Measurements from ENCODE around the gene SLC13A4. TPM values are rescaled to one million over a fixed set of nuclear protein-coding genes. Genes with fewer than 3 reads are reported as not detected.
"Not testable (repeated sequence)": the region's sequence is repeated elsewhere in the genome, so short reads cannot be mapped to it uniquely, and the experiment has no call there.

SLC13A4 gene
- total RNA-seq, 1 experiment from 2014 or later: not detected

DNA sequence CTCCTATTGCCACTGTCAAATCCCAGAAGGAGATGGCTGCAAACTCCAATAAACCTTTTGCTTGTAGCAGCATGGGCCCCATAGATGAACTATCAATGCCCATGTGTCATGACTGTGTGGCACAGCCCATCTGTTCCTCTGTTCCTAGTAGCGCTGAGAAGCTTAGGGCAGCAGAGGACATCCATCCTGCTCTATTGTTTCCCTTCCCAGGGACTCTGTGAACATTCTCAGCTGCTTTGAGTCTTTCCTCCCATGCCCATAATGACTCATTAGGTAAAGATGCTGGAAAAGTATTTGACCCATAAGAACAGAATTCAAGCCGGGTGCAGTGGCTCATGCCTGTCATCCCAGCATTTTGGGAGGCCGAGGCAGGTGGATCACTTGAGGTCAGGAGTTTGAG, 37.4 kb downstream of the SLC13A4 start:
- no peak overlapping the region for H3K4me3 ChIP-seq
- no peaks in the 10 kb centered on the region for H3K9me3 ChIP-seq
- no peak for DNase-seq
- no peaks in the 10 kb centered on the region for H3K27me3 ChIP-seq
- H3K36me3 ChIP-seq: no peaks in the 10 kb centered on the region

DNA sequence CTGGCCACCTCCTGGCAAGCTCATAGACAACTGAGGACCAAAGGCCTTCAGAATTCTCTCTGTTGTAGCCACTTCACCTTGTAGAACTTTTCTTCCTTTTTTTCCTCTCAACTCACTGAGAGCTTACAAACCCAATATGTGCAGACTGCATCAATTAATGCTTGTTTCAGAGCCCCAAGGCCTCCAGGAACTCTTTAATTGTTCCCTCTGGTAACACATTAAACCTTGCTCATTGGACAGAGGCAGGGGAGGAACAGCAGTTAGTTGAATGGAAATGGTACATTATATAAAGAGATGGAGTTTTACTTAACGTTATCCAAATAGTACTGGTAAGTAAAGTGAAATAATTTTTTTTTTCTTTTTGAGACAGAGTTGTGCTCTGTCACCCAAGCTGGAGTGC, 40.5 kb downstream of the SLC13A4 start:
- Histone ChIP-seq H3K27me3 (no peaks in the 10 kb centered on the region), H3K9me3 (no peaks in the 10 kb centered on the region), H3K4me3 (no peak overlapping the region), H3K36me3 (no peaks in the 10 kb centered on the region)
- no peak for DNase-seq

GRCh38 chr7:135685306-135686084, 42.5 kb downstream of the SLC13A4 start:
- Histone ChIP-seq H3K4me3 (no peak overlapping the region), H3K9me3 (no peaks in the 10 kb centered on the region), H3K36me3 (no peaks in the 10 kb centered on the region), H3K27me3 (no peaks in the 10 kb centered on the region)
- DNase-seq: no peak

GRCh38 chr7:135684699-135685098, 43.3 kb downstream of the SLC13A4 start:
- H3K9me3 ChIP-seq: no peaks in the 10 kb centered on the region
- DNase-seq: no peak
- H3K27me3 ChIP-seq: no peaks in the 10 kb centered on the region
- H3K4me3 ChIP-seq: no peak overlapping the region
- no peaks in the 10 kb centered on the region for H3K36me3 ChIP-seq

DNA sequence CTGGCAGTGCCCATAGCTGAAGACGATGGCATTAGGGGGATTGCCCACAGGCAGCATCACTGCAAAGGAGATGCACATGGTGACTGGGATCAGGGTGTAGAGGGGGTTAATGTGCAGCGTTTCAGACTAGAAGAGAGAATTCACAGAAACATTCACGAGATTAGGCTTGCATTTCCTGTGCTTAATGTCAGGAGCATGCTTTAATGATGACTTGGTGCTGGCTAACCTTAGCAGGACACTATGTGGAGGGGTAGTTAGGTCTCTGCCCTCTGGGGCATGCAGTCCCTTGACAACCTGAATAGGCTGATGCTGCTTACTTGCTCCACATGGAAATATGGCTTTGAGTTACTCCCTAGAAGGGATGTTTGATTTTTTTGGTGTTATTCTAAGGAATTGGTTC, 43.9 kb downstream of the SLC13A4 start:
- Histone ChIP-seq H3K27me3 (no peaks in the 10 kb centered on the region), H3K36me3 (no peaks in the 10 kb centered on the region), H3K4me3 (no peak overlapping the region), H3K9me3 (no peaks in the 10 kb centered on the region)
- no peak for DNase-seq

- H3K27me3 ChIP-seq: no peaks in the 10 kb centered on the region
- H3K36me3 ChIP-seq: no peaks in the 10 kb centered on the region
- H3K9me3 ChIP-seq: no peaks in the 10 kb centered on the region
- DNase-seq: no peak
- H3K4me3 ChIP-seq: no peak overlapping the region
Measured at GRCh38 chr7:135683609-135684008, 44.4 kb downstream of the SLC13A4 start.

GRCh38 chr7:135682191-135682590, 45.8 kb downstream of the SLC13A4 start:
- Histone ChIP-seq H3K9me3 (no peaks in the 10 kb centered on the region), H3K27me3 (no peaks in the 10 kb centered on the region), H3K36me3 (no peaks in the 10 kb centered on the region), H3K4me3 (no peak overlapping the region)
- no peak for DNase-seq

- H3K27me3 ChIP-seq: no peaks in the 10 kb centered on the region
- H3K36me3 ChIP-seq: no peaks in the 10 kb centered on the region
- no peak overlapping the region for H3K4me3 ChIP-seq
- H3K9me3 ChIP-seq: no peaks in the 10 kb centered on the region
- no peak for DNase-seq
Measured at GRCh38 chr7:135681762-135682161, 46.2 kb downstream of the SLC13A4 start.

DNA sequence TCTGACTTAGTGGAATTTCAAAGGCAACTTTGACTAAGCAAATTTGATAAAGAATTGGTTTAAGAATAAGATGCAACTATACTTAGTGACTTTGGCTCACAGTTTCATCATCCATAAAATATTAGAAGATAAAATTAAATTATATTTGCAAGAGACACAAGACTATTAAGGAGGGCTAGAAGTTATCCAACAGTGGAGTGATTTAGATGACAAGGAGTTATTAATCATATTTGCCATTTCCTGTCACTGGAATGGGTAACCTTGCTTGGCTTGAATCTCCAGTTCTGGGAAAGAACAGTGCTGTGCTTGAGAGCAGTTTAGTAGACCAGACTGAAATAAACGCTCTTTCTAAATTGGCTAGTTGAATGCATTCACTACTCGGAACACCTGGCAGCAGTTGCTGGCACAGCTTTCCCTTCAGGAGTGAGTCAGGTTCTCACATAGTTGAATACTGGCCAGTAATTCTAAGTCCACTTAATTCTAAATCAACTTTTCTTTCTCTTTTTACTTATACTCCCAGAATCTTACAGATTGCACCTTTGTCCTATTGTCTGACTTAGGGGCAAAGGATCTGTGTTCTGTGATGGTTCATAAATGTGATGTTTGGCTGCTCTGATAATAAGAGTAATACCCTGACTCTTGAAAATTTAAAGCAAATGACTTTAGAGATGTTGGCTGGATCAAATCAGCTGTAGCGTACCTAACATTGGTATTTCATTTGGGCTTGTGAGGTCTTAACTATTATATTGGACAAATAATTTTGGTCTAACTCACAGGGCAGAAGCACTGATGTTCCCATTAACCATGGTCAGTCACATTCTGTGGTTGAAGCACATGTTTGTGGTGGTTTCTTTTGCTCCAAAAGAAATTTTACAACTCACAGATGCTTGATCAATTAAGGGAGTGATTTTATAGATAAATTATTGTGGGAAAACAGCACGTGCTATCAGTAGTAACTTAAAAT, 49.1 kb downstream of the SLC13A4 start:
- Histone ChIP-seq H3K9me3 (no peaks in the 10 kb centered on the region), H3K4me3 (no peak overlapping the region), H3K27me3 (no peaks in the 10 kb centered on the region), H3K36me3 (peaks cover 7% of the 10 kb centered on the region)
- peak; percentile 64 for DNase-seq

DNA sequence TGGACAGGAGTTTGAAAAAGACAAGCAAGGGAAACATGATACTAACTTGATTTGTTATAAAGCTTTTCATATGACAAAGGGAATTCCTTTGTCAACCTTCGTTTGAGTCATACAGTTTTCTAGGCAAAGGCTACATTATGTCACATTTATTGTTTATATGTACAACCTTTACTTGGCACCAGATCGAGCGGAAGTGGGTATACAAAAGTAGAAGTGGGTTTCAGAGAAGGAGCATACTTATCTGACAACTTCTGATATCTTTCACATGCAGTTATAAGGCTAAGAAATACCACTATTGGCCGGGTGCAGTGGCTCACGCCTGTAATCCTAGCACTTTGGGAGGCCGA, 54.7 kb downstream of the SLC13A4 start:
- H3K36me3 ChIP-seq: peaks cover 9% of the 10 kb centered on the region
- H3K9me3 ChIP-seq: no peaks in the 10 kb centered on the region
- H3K27me3 ChIP-seq: no peaks in the 10 kb centered on the region
- DNase-seq: peak; percentile 23
- H3K4me3 ChIP-seq: no peak overlapping the region

- no peak for DNase-seq
- H3K9me3 ChIP-seq: no peaks in the 10 kb centered on the region
- H3K27me3 ChIP-seq: no peaks in the 10 kb centered on the region
- peaks cover 9% of the 10 kb centered on the region for H3K36me3 ChIP-seq
- no peak overlapping the region for H3K4me3 ChIP-seq
Measured at GRCh38 chr7:135672560-135673359, 55.2 kb downstream of the SLC13A4 start.

GRCh38 chr7:135670179-135670578, 57.8 kb downstream of the SLC13A4 start:
- peaks cover 9% of the 10 kb centered on the region for H3K36me3 ChIP-seq
- DNase-seq: peak; percentile 66
- no peak overlapping the region for H3K4me3 ChIP-seq
- no peaks in the 10 kb centered on the region for H3K27me3 ChIP-seq
- H3K9me3 ChIP-seq: no peaks in the 10 kb centered on the region

- H3K27me3 ChIP-seq: no peaks in the 10 kb centered on the region
- H3K36me3 ChIP-seq: peaks cover 8% of the 10 kb centered on the region
- no peak for DNase-seq
- H3K4me3 ChIP-seq: no peak overlapping the region
- H3K9me3 ChIP-seq: no peaks in the 10 kb centered on the region
Measured at GRCh38 chr7:135669774-135670173, 58.2 kb downstream of the SLC13A4 start.

- not testable (repeated sequence) for H3K9me3 ChIP-seq, H3K4me3 ChIP-seq, DNase-seq, H3K27me3 ChIP-seq, H3K36me3 ChIP-seq
Measured at GRCh38 chr7:135668852-135669395, 59.1 kb downstream of the SLC13A4 start.

- H3K9me3 ChIP-seq, DNase-seq, H3K4me3 ChIP-seq, H3K27me3 ChIP-seq, H3K36me3 ChIP-seq: not testable (repeated sequence)
Measured at GRCh38 chr7:135667626-135668025, 60.4 kb downstream of the SLC13A4 start.

GRCh38 chr7:135666846-135667245, 61.1 kb downstream of the SLC13A4 start:
- Histone ChIP-seq H3K27me3 (no peaks in the 10 kb centered on the region), H3K4me3 (no peak overlapping the region), H3K36me3 (no peaks in the 10 kb centered on the region), H3K9me3 (no peaks in the 10 kb centered on the region)
- DNase-seq: no peak

DNA sequence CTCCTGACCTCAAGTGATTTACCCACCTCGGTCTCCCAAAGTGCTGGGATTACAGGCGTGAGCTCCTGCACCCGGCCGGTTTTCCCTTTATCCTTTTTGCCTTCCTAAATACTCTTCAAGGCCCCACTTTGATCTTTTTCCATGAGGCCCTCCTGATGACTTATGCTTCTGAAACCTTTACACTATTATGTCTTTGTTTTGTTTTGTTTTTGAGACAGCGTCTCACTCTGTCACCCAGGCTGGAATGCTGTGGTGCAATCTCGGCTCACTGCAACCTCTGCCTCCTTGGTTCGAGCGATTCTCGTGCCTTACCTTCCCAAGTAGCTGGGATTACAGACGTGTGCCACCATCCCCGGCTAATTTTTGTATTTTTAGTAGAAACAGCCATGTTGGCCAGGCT, 61.8 kb downstream of the SLC13A4 start:
- Histone ChIP-seq H3K36me3 (no peaks in the 10 kb centered on the region), H3K9me3 (no peaks in the 10 kb centered on the region), H3K27me3 (no peaks in the 10 kb centered on the region), H3K4me3 (no peak overlapping the region)
- DNase-seq: no peak

Data from MG63 (cell line).